Activated T-helper 1 cell treated with Interleukin-2 at 50 U/mL for 16 hours (primary cell): ENCODE measurements around the gene NTSR1.

Experiments
- DNase-seq: peaks from one replicate; pipeline ENCODE4 v3.0.0-alpha.2; 2020; ENCODE audit warnings: low read depth

The NTSR1 gene

GRCh38 chr20:62771396-62772102 is 62.9 kb downstream of the NTSR1 start:
- DNase-seq, result no peak

GRCh38 chr20:62772103-62772611 is 63.5 kb downstream of the NTSR1 start:
- no peak for DNase-seq

GRCh38 chr20:62772619-62772989 is 64.0 kb downstream of the NTSR1 start:
- DNase-seq, result no peak

GRCh38 chr20:62772990-62773844 is 64.6 kb downstream of the NTSR1 start:
- no peak for DNase-seq

GRCh38 chr20:62773845-62774714 is 65.4 kb downstream of the NTSR1 start:
- DNase-seq, result no peak

- no peak for DNase-seq
Measured at GRCh38 chr20:62774762-62775161, 66.1 kb downstream of the NTSR1 start.

GRCh38 chr20:62775206-62775605 is 66.6 kb downstream of the NTSR1 start:
- no peak for DNase-seq

GRCh38 chr20:62776035-62776691 is 67.5 kb downstream of the NTSR1 start:
- no peak for DNase-seq

GRCh38 chr20:62776692-62777527 is 68.3 kb downstream of the NTSR1 start:
- peak; percentile 49 for DNase-seq

GRCh38 chr20:62777528-62777830 is 68.8 kb downstream of the NTSR1 start:
- no peak for DNase-seq

GRCh38 chr20:62778058-62778457 is 69.4 kb downstream of the NTSR1 start:
- DNase-seq, result no peak

GRCh38 chr20:62778601-62779416 is 70.2 kb downstream of the NTSR1 start:
- DNase-seq, result no peak

- DNase-seq, result no peak
Measured at GRCh38 chr20:62779417-62779685, 70.7 kb downstream of the NTSR1 start.

- DNase-seq, result no peak
Measured at GRCh38 chr20:62780204-62780603, 71.6 kb downstream of the NTSR1 start.

GRCh38 chr20:62780696-62781095 is 72.1 kb downstream of the NTSR1 start:
- no peak for DNase-seq

- DNase-seq, result no peak
Measured at GRCh38 chr20:62782149-62782892, 73.7 kb downstream of the NTSR1 start.

- no peak for DNase-seq
Measured at GRCh38 chr20:62782893-62783278, 74.2 kb downstream of the NTSR1 start.

GRCh38 chr20:62784497-62784896 is 75.9 kb downstream of the NTSR1 start:
- DNase-seq, result no peak

GRCh38 chr20:62785393-62785792 is 76.8 kb downstream of the NTSR1 start:
- no peak for DNase-seq

GRCh38 chr20:62786157-62786556 is 77.5 kb downstream of the NTSR1 start:
- no peak for DNase-seq
